NCI-H146 treated with DMSO at 0.1 percent for 48 hours (cell line): ENCODE results near the gene PLK2.
A peak's percentile ranks its signal among the peaks of the same experiment; 100 is the strongest.

Experiments used
- DNase-seq: peaks from one replicate; lab custom pipeline; 2025; ENCODE audit not compliant: unreplicated experiment; lab: John Stamatoyannopoulos, UW

PLK2 gene

DNA sequence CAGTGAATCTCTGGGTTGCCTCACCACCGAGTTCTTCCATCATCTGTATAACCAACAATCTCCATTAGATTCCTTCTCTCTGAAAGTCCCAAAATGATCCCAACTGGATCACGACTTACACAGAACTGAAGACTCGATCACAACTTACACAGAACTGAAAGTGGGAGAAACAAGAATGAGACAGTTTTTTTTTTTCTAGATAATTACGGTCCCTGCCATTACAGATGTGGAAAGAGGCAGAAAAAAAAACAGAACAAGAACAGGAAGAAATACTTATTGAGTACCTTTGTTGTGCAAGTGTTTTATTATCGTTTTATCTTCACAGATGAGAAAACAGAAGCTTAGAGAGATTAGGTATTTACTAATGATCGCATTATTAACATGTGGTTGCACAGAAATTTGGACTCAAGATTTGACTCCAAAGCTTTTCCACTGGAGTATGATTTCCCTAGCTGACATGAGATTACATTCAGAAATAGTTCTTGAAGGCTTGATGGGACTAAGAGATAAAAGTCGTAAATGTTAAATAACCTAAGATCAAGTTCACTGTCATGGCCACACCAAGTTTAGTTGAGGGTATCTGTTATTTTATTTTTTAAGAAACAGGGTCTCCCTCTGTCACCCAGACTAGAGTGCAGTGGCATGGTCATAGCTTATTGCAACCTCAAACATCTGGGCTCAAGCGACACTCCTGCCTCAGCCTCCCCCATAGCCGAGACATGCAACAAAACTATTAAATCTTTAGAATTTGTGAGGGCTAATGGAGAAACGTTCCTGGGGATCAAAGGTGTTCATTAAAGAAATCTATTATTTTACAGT lies 8.9 kb downstream of the PLK2 start:
- no peak for DNase-seq

DNA sequence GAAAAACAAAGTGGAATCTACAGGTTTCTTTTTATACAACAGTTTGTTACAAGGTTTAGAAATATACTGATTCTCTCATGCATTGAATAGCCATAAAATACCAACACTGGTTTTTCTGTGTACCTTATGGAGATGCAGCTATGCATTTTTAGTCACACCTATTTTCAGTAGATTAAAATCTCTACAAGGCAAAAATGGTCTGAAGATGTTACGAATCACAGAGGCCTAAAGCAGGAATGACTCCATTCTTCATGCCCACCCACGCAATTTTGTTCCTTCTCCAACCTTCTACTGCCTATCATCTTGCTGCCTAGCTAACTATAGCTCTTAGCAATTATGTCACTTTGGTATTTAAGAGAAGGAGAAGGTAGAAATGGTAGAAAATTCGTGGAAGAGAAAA lies 9.9 kb downstream of the PLK2 start:
- DNase-seq, result no peak

DNA sequence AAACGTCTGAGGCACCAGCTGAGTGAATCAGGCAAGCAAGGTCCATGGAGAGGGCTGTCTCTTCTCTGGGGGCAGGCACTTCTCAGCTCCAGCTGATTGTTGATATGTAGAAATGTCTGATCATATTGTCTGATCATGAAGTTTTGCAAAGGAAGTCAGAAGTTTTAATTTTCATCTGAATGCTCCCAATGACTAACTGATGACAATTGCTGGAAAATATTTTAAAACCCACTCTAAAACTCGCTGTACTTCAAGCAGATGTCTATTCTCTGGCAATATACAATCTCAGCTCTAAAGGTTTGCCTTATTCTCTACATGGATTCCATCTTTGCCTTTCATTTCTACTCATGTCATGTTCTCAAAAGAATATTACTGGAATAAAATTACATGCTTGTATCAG lies 12.7 kb downstream of the PLK2 start:
- DNase-seq, result no peak

DNA sequence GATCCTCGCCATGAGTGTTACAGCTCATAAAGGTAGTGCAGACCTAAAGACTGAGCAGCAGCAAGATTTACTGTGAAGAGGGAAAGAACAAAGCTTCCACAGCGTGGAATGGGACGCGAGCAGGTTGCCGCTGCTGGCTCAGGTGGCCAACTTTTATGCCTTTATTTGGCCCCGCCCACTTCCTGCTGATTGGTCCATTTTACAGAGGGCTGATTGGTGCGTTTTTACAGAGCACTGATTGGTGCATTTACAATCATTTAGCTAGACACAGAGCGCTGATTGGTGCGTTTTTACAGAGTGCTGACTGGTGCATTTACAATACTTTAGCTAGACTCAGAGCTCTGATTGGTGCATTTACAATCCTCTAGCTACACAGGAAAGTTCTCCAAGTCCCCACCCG lies 13.9 kb downstream of the PLK2 start:
- DNase-seq, result no peak

DNA sequence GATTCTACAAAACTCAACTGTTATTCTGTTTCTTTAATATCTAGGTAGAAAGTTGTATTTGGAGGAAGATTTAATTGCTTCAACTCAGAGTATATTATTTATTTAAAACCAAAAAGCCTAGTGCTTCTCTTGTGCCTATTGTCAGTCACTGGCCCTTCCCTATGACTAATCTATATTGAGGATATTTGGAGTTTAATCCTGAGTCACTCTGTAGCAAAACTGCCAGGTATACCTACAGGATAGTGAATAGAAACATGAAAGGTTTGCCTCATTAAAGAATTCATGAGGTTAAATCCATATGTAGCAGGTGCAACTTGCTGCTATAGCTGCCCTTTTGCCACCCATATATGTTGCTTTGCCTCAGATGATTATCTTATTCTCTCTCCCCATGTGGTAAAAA lies 15.1 kb downstream of the PLK2 start:
- no peak for DNase-seq

DNA sequence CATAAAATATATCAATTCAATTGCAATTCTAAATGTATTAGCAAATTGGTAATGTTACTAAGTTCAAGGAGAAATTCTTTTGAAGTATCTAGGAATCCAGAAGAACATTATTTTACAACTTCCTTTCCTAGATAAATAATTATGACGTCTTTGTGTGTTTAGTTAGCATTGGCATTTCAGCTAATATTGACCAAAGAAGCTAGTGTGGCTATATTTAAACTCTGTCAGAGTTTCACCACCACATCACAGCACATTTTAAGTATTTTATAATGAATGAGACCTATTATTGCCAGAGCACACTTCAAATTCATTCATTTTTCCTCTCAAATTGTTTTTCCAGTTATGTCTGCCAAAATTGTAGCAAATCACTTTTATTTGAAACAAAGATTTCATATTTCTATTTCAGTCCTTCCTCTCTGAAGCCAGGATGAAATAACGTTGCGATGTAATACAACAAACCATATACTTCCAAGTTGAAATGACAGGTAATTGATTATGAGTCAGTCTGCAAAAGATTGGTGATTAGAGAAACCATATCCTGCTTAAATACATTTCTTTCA lies 18.9 kb downstream of the PLK2 start:
- DNase-seq, result no peak

DNA sequence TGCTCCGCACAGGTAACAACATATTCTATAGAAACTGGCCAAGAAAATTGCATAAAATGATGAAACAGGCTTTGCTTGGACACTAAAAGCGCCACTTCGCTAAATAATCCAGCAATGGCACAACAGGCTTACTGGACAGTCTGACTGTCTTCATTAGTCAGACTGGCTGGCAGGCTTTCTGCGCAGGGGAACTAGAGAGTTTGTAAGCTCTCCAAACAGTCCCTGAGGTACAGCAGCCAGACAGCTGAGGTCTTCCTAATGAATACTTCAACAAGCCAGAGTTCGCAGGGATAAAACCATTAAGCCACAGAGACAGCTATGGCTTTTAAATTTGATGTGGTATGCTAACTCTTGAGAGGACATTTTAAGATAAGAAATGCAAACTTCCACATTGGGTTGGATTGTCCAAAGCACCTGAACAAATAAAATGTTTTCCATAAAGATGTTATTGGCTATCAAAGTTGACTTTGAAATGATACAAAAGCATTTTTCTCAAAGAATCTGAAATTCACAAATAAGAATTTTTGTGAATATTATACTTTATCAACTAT lies 20.7 kb downstream of the PLK2 start:
- no peak for DNase-seq

DNA sequence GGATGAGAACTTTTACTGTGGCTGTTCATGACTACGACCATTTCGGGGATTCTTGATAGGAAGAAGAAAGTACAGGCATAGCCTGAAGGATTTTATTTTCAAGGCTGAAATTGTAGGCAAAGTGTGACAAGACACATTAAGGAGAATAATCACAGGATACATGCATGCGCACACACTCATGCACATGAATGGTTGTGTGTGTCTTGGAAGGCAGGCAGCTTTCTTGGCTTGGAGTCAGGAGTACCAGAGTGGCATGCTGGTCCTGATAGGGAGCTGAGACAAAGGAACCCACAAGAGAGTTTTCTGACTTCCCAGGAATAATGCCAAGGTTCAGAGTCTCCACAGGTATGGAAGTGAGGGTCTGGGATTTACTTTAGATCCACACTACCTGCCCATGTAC lies 22.2 kb downstream of the PLK2 start:
- DNase-seq, result no peak

DNA sequence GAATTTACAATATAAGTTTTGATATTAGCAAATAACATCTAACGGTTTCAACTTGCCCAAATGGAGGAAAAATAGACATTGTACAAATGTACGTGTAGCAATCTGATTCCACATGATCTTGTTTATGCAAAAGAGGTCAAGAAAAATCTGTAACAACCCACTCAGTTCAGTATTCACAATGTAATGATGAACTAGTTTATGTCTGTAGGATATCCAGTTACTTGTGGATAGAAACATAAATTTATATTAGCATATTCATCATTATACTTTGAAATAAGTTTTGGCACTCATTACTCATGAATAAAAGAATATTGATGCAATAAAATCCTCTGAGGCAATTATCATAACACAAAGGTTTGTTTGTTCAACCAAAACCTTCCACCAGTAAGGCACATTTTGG lies 28.1 kb downstream of the PLK2 start:
- DNase-seq, result no peak

DNA sequence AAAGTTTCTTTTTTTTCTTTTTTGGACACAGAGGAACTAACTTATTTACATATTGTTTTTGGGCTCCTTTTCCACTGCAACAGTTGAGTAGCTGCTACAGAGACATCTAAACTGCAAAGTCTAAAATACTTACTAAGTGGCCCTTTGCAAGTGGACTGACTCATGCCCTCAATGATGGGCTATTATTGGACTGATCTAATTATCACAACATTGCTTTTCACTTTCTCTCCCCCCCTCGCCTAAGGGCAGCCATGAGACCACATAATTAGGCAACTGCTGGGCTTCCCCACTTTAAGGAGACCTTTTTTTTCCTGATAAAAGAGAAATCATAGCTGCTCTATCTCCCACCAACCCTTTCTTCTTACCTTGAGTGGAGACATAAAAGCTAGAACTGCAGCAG lies 47.0 kb downstream of the PLK2 start:
- peak; percentile 21 for DNase-seq

DNA sequence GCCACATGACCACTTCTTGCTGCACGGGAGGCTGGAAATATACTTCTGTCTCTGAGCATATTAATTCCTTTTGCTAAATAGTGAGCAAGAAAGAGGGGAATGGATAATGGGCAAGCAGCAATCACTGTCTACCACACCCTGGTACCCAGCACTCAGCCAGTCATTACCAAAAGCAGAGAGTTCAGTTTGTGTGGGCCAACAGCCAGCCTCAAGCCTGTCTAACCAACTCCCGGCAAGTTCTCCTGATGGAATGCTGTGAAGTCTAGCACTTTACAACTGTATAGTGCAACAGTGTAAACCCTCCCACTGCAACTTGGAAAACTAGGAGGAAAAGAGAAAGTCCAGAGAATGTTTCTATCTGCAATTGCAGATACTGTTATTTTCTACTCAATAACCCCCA lies 47.8 kb downstream of the PLK2 start:
- no peak for DNase-seq

DNA sequence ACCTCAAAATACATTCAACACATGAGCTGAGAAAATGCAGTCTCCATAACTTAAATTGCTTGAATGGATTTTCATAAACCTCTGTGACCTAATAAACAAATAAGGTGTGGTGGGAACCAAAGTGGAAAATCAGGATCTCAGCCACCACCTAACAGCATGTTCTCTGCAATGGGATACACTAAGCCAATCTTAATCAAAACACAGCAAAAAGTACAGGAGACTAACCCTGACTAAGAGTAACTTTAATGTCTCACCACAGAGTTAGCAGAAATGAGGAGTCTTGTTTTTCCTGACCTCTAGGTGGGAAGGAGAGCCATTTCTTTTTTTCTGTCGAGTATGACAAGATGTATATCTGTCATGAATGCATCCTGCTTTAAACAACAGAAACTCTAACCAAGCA lies 48.5 kb downstream of the PLK2 start:
- DNase-seq, result no peak

DNA sequence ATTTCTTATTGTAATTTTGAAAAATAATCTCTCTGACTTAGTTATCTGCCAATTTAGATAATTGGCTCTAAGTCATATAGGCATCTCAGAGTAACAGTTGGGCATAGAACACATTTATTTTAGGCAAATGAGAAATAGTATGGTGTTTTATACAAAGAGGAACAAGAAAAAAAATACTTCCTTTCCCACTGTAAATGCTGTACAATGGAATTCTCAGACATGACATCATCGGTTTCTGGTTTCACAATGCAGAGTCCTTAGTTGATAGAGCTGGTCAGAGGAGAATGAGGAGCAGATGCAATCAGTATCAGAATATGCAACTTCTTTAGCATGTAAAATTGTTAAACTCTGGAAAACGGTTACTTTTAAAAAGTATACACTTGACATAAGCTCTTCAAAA lies 49.4 kb downstream of the PLK2 start:
- DNase-seq, result no peak

DNA sequence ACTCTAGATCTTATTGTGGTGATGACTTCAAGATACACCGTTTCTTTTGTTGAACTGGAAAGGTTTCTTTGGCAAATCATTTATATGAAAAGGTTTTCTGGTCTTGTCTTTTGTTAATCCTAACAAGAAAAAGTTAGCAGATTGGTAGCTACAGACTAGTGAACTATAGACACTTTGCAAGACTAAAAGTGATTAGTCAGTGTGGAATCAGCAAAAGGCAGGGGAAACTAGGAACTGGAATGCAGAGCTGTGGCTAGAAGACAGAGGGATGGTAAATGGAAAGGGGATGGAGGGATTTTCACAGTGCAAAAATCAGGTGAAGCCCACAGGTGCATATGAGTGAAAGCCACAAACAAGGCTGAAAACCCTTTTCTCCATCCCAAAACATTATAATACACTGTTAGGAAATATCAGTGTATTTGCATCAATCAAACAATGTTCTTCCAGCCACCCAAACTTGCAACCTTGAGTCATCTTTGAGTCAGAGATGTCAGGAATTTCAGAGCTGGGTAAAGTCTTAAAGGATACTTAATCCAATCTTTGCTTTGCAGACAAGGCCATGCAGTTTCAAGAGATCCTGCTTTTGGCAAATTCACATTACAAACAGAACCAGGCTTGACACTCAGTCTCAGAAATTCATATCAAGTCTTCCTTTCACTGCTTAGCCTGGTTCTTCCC lies 52.7 kb downstream of the PLK2 start:
- DNase-seq, result no peak

DNA sequence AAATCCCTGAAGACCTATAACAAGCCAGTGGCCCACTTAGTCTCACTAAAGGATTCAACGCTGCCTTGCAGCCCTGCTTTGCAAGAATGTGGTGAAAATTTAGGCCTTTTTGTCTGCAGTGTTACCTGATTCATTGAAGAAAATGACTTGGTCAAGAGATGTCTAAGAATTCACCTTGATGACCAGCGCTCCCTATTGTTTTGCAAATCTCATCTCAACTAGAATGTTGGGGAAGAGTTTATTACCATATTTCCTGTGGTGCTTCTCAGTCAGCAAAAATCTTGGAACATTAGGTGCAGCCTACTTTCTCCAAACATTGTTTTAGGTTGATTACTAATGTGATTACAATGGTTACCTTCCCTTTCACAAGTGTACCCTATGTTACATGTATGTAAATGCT lies 53.5 kb downstream of the PLK2 start:
- DNase-seq, result no peak

DNA sequence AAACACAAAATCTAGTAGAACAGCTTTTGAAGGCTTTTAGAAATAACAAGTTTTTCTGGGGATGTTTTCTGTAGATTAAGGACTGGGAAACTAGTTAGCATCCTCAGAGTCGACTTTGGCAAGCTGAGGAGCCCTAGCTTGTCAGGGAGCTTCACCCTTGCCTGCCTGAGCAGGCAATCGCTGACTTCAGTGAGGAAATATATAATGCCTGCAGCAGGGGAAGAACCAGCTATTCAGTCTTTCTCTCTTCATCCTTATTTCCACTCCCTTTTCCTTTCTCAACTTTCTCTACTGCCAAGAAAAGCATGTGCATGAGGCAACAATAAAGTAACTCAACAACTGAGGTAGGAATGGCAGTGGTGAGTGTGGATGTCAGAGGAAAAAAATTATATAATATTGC lies 54.7 kb downstream of the PLK2 start:
- no peak for DNase-seq

DNA sequence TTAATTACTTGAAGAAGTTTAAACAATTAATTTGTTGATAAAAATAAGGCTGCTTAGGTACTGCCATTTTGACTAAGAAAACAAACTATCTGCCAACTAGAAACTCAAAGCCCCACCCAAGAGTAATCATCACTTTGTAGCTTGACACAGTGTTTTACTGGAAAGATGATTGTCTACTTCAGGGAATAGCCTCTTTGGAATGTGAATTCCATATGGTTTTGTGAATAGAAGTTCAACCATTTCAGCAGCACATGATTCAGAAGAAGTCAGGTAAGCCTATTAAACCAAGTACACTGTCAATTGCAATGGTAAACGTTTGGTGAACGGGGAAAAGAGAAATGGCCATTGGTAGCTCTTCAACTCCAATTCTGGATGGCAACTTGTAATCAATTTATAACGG lies 55.2 kb downstream of the PLK2 start:
- no peak for DNase-seq
